Osteoblast (primary cell): ENCODE data around the gene GPRIN2. TPM values are rescaled to one million over a fixed set of nuclear protein-coding genes. Genes with fewer than 3 reads are reported as not detected.
A peak's percentile ranks its signal among the peaks of the same experiment; 100 is the strongest.

Experiments
- DNase-seq: peaks from one replicate; pipeline ENCODE4 v3.0.0; 2011; ENCODE audit warnings: low spot score, mixed read lengths; ENCODE audit not compliant: insufficient read length; ENCODE audit errors: missing footprints
- H2AFZ ChIP-seq: 2 replicates; pipeline ENCODE4 v1.6.0; 2011; ENCODE audit warnings: mild to moderate bottlenecking, low read length
- H3K27ac ChIP-seq: 2 replicates; pipeline ENCODE4 v1.5.1; 2011; ENCODE audit warnings: mild to moderate bottlenecking, low read depth, low read length, moderate library complexity
- H3K27me3 ChIP-seq: 2 replicates; pipeline ENCODE4 v1.6.0; 2012; ENCODE audit warnings: mild to moderate bottlenecking, control low read depth, inconsistent platforms, low read length, moderate library complexity; ENCODE audit not compliant: insufficient read depth
- H3K36me3 ChIP-seq: 2 replicates; pipeline ENCODE4 v1.5.1; 2011; ENCODE audit warnings: mild to moderate bottlenecking, low read length, control low read depth, moderate library complexity; ENCODE audit not compliant: insufficient read depth
- H3K4me1 ChIP-seq: 2 replicates; pipeline ENCODE4 v1.5.1; 2011; ENCODE audit warnings: mild to moderate bottlenecking, low read length, control low read depth, moderate library complexity; ENCODE audit not compliant: insufficient read depth
- H3K4me2 ChIP-seq: 2 replicates; pipeline ENCODE4 v1.6.0; 2011; ENCODE audit warnings: mild to moderate bottlenecking, low read length; ENCODE audit not compliant: insufficient read depth
- H3K4me3 ChIP-seq: fragments of 200-600 bp; sonication (generic); 3 replicates; pipeline ENCODE4 v1.5.1; 2012; ENCODE audit warnings: mild to moderate bottlenecking, low read length, inconsistent platforms; ENCODE audit not compliant: insufficient read depth
- H3K79me2 ChIP-seq: 2 replicates; pipeline ENCODE4 v1.6.0; 2012; ENCODE audit warnings: mild to moderate bottlenecking, low read length, control low read depth, inconsistent platforms; ENCODE audit not compliant: insufficient read depth
- H3K9me3 ChIP-seq: 2 replicates; pipeline ENCODE4 v1.5.1; 2011; ENCODE audit warnings: low read depth, low read length, control low read depth
- H4K20me1 ChIP-seq: 2 replicates; pipeline ENCODE4 v1.6.0; 2012; ENCODE audit warnings: mild to moderate bottlenecking, low read length, control low read depth; ENCODE audit not compliant: insufficient read depth
- CTCF ChIP-seq: IDR thresholded peaks from 2 replicates; pipeline ENCODE4 v1.5.1; 2011; ENCODE audit warnings: mild to moderate bottlenecking, low read depth, low read length, moderate library complexity; ENCODE audit errors: extremely low read depth
- total RNA-seq: library from RNA; depleted of rRNA; stranded (reverse); fragments of >200 nt; gene quantifications from 2 replicates; pipeline ENCODE4 v1.2.3, GENCODE V29; 2012

The GPRIN2 gene
- total RNA-seq, 1 donor: not detected

- Histone ChIP-seq H3K36me3 (no peaks in the 10 kb centered on the region), H3K79me2 (no peaks in the 10 kb centered on the region), H2AFZ (no peak overlapping the region), H3K4me1 (no peaks in the 10 kb centered on the region), H3K27ac (no peak overlapping the region), H3K9me3 (no peaks in the 10 kb centered on the region), H3K4me3 (no peak overlapping the region), H3K27me3 (peaks cover 38% of the 10 kb centered on the region), H4K20me1 (no peaks in the 10 kb centered on the region), H3K4me2 (no peak overlapping the region)
- no peak for TF ChIP-seq CTCF
- peak; percentile 85 for DNase-seq
These were observed 3.8 kb downstream of the GPRIN2 start for GRCh38 chr10:46552526-46553237.

GRCh38 chr10:46551701-46552525 lies 4.5 kb downstream of the GPRIN2 start:
- no peak overlapping the region for H3K27ac ChIP-seq
- no peak overlapping the region for H3K4me2 ChIP-seq
- no peaks in the 10 kb centered on the region for H3K9me3 ChIP-seq
- DNase-seq: peak; percentile 85
- H2AFZ ChIP-seq: no peak overlapping the region
- H4K20me1 ChIP-seq: no peaks in the 10 kb centered on the region
- H3K4me3 ChIP-seq: no peak overlapping the region
- peaks cover 30% of the 10 kb centered on the region for H3K27me3 ChIP-seq
- no peak for TF ChIP-seq CTCF
- no peaks in the 10 kb centered on the region for H3K4me1 ChIP-seq
- H3K79me2 ChIP-seq: no peaks in the 10 kb centered on the region
- no peaks in the 10 kb centered on the region for H3K36me3 ChIP-seq

GRCh38 chr10:46550795-46551700 lies 5.4 kb downstream of the GPRIN2 start:
- Histone ChIP-seq H3K79me2 (no peaks in the 10 kb centered on the region), H2AFZ (no peak overlapping the region), H4K20me1 (no peaks in the 10 kb centered on the region), H3K36me3 (no peaks in the 10 kb centered on the region), H3K27me3 (peaks cover 27% of the 10 kb centered on the region), H3K27ac (no peak overlapping the region), H3K9me3 (no peaks in the 10 kb centered on the region), H3K4me1 (no peaks in the 10 kb centered on the region), H3K4me3 (no peak overlapping the region), H3K4me2 (no peak overlapping the region)
- peak; percentile 93 for DNase-seq
- no peak for TF ChIP-seq CTCF
